Stimulated activated CD4-positive, alpha-beta T cell treated with anti-CD3 and anti-CD28 coated beads, Interleukin-2, amount 100 ng/mL, for 24 hours (primary cell): ENCODE data around the gene EFNA5.
A peak's percentile ranks its signal among the peaks of the same experiment; 100 is the strongest.

ENCODE experiments used
- DNase-seq, 2 donors: peaks; one replicate each; pipeline ENCODE4 v3.0.0-alpha.2; 2020

EFNA5 gene

GRCh38 chr5:107672211-107673038 lies 1.7 kb upstream of the EFNA5 start:
- DNase-seq, result peak; percentile 19 to 22

GRCh38 chr5:107671742-107672210 lies 1.0 kb upstream of the EFNA5 start:
- no peak for DNase-seq

DNA sequence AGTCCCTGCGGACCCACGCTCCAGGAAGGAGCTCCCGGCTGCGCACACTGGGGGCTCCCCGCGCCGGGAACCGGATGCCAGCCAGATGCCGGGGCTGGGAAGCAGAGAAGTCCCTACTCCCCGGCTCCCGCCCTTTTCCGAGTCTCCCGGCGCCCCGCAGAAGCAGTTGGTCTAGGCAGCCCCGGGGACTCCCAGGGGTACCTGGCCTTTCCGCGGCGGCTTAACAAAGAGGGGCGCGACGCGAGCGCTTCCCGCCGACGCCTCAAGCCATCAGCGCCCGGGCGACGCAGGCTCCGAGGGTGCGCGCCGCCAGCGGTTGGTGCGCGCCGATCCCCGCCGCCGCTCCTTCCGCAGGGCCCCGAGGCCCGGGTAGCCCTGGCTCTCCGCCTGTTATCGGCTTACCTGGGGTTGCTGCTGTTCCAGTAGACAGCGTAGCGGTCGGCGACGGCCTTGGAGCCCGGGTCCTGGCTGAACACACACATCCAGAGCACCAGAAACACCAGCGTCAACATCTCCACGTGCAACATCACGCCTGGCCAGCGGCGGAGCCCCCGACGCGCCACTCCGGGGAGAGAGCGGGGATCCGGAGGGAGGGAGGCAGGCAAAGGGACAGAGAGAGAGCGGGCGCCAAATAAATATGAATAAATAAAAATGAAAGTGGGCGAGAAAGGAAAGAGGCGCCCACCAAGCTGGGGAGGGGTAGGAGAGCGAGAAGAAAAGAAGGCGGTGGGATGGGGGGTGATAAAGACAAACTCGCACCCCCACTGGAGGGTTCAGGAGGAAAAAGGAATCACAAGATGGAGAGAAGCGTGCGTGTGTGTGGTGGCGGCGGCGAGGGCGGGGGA lies 428 bp downstream of the EFNA5 start:
- peak in 1 of 2 donors; percentile 36 for DNase-seq

- DNase-seq, result peak in 1 of 2 donors; percentile 3
Observed at GRCh38 chr5:107669096-107670031, 1.4 kb downstream of the EFNA5 start.

- DNase-seq, result no peak
Observed at GRCh38 chr5:107668154-107669095, 2.3 kb downstream of the EFNA5 start.

DNA sequence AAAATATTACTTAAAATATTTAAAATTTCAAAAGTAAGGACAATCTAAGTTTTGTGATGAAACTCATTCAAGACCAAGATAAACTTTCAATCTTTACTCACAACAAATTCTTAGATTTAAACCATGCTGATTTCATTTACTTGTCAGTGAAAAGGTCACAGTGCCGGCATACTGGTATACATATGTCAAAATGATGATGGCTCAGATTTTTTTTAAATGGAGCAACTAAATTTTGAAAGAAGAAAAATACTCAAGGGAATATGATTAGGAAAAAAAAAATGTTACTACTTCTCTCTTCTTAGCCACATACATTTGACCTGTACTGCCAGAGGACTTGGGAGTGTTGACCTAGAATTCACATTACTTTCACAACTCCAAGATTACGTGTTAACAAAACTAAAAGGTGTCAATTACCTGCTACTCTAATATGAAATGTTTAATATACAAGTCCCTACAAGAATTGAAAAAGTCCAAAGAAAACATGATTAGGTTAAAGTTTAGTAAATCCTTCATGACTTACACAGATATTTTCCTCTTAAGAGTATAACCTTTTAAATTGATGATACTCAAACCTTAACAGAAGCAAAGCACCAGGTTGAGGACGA lies 4.6 kb downstream of the EFNA5 start:
- no peak for DNase-seq

DNA sequence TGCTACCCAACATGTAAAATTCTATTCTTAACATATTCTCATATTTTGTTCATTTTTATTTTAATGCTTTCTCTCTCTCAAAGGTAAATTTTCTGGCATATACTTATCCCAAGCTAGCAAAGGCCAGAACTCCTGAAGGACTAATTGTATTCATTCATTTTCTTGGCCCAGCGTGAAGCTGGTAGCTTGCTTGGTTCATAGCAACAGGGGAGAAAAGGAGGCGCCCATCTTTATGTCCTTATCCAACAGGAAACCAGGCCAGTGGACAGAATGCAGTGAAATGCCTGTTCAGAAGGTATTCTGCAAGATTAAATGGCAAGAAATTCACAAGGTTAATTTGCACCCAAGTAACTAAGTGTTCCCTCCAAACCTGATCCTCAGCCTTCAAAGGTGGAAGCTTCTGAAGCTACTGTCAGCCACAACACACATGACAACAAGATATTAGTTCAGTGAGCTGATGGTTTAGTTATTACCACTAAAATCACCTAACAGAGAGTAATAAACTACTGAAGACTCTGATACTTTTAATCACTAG lies 5.6 kb downstream of the EFNA5 start:
- DNase-seq, result no peak

- no peak for DNase-seq
Observed at GRCh38 chr5:107663697-107664096, 7.0 kb downstream of the EFNA5 start.

DNA sequence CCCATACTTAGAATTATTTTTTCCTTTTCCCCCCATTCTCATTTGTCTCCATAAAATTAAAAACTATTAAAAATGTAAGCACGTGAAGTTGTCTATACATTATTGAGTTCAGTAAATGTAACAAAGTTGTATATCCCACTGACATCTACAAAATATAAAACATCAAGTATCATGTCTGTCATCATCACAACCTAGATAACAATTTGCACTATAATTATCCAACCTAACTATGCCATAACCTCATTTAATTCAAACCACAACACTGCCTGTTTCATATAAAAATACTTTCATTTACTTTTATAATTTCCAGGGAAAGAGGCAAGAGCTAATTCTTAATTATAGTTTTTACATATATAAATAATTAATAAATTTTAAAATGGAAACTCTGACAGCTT lies 9.1 kb downstream of the EFNA5 start:
- DNase-seq, result no peak

DNA sequence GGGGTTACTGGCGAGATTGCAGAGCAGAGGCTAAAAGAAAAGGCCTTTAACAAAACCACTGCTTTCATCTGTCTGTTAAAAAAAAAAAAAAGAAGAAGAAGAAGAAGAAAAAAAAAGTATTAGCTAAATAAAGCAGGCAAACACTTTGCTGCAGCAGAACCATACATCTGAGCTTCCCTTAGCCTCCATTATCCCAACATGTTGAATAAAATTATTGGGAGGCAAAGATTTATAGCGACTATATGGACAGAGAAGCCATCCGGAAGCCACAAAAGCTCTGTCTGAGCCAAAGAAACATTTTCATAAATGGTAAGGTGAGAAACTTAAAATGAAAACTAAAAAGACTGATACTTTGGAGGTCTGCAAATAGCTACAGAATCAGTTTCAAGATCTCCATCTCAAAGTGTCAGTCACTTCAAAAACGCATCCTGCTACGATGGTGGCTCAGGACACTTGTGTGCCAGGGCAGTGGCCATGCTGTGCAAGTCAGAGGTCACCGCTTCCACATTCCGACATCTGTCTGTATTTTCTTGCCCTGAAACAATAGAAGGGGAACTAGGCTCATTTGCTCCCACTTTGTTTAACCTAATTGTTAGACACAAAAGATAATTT lies 9.6 kb downstream of the EFNA5 start:
- no peak for DNase-seq

DNA sequence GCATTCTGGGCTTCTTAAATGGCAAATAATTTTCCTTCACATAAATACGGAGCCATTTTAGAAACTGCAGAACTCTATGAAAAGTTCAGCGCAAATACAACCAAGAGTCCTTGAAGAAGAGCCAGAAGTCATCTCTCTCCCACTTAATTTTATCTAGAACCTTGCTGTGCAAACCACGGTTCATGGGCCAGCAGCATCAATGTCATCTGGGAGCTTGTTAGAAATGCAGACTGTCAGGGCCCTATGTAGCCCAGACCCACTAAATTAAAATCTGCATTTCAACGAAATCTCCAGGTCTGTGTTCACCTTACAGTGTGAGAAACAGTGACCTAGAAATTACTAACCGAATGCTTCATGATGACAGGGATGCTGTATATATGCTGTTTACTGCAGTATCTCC lies 12.2 kb downstream of the EFNA5 start:
- DNase-seq, result no peak

GRCh38 chr5:107655831-107656230 lies 14.9 kb downstream of the EFNA5 start:
- no peak for DNase-seq

GRCh38 chr5:107654827-107655226 lies 15.9 kb downstream of the EFNA5 start:
- no peak for DNase-seq

GRCh38 chr5:107653685-107654084 lies 17.1 kb downstream of the EFNA5 start:
- no peak for DNase-seq

- no peak for DNase-seq
Observed at GRCh38 chr5:107652839-107653607, 17.7 kb downstream of the EFNA5 start.

GRCh38 chr5:107652408-107652807 lies 18.3 kb downstream of the EFNA5 start:
- DNase-seq, result no peak

DNA sequence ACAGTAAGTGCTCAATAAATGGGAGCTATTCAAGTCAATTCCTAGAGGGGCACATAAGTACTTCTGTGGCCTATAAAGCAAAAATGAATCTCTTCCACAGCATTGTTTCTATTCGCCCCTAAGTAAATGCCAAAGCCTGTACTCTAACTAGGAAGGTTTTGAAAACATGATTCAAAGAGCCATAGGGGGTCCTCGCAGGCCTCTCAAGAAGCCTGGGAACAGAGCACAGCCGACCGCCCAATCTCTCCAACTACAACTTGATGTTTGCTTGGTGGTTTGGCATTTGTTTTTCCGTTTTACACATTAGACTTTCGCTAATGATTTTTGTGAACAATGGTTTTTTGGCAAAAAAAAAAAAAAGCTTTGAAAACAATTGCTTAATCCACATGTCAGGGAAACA lies 19.4 kb downstream of the EFNA5 start:
- no peak for DNase-seq

DNA sequence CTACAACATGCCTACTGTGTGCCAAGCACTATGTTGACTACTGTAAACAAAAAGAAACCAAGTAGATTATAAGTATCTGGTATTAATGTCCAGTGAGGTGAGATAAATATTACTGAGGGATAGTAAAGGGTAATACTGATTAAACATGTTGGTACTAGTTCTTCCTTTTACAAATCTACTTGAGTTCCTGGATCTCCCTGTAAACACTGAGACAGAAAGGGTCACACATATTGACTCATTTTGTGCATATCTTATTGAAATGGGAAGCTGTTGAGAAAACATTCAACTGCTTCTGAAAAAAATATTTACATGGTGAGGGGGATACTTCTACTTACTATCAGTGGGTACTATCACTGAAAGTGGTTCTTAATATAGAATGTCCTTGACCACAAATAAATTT lies 24.3 kb downstream of the EFNA5 start:
- DNase-seq, result no peak

- no peak for DNase-seq
Observed at GRCh38 chr5:107640568-107640967, 30.2 kb downstream of the EFNA5 start.

DNA sequence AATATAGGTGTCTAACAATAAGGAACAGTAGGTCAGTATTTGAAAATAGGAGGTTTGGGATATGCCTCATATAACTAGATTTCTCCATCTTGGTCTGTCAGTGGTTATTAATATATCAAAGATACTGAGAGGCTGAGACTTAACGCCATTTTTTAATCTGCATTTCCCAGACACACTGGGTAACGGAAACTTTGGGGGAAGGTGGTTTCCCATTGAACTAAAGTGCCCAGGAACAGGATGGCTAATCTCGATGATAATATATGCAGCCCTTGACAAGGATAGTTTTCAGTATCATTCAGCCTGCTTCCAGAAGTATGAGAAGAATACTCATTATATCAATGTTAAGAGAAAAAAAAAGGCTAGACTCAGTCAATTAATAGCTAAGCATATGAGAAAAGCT lies 30.7 kb downstream of the EFNA5 start:
- no peak for DNase-seq
